Hematopoietic multipotent progenitor cell treated with erythropoietin and hydrocortisone succinate and interleukin-3 and kit ligand, for 15 days (in vitro differentiated cells): Measurements from ENCODE around the gene TMEM218.

Source experiments
- DNase-seq: peaks from one replicate; pipeline ENCODE4 v3.0.0-alpha.2; 2015; ENCODE audit warnings: low spot score

TMEM218 gene

DNA sequence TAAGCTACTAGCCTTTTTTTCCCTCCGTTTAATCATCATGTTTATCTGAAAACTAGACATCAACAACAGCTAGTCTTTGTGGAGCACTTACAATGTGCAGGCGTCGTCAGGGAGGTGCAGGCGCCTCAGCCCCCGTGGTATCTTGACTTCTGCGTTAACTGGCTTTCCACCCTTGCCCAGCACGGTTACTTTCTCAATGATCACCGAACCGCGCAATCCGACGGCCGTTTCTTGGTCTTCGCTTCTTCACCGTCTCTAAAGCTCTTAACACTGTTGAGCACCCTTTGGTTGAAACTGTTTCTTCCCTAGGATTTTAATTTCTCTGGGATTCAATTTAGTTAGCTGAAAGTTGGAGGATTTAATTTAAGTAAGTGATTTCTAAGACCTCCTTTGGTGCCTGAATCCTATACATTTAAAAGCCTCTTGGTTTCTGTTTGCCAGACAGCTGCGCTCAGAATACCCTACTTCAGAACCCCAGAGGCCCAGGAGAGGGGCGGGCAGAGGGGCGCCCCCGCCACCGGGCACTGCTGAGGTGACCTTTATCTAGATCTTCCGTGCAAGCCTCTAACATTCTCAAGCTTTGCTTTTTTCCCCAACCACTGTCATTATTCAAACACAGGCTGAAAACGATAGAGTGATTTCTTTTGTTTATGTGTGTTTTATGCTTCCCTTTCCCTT, 18.0 kb upstream of the TMEM218 start:
- no peak for DNase-seq

DNA sequence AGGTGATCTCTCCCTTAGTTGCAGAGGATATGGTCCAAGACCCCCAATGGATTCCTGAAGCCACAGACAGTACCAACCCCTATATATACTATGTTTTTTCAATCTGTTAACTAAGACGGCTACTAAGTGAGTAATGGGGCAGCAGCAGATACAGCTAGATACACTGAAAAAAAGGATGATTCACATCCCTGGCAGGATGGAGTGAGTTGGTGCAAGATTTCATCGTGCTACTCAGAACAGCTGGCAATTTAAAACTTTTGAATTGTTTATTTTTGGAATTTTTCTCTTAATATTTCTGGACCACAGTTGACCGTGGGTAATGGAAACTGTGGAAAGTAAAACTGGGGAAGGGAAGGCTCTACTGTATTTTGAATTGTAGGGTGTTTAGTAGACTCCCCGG, 17.0 kb upstream of the TMEM218 start:
- DNase-seq, result no peak

DNA sequence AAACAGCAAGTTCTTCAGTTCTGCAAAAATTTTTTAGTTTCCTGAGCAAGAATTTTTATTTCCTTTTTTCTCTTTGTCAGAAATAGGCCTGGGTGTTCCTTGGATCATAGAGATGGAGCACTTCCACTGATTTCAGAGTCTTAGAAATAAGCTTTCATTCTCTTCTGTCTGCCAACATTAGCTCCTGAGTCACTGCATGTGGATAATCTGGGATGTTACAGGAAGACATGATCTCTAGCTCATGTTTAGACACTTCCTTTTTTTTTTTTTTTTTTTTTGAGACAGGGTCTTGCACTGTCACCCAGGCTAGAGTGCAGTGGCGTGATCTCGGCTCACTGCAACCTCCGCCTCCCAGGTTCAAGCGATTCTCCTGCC, 13.2 kb upstream of the TMEM218 start:
- DNase-seq, result no peak

DNA sequence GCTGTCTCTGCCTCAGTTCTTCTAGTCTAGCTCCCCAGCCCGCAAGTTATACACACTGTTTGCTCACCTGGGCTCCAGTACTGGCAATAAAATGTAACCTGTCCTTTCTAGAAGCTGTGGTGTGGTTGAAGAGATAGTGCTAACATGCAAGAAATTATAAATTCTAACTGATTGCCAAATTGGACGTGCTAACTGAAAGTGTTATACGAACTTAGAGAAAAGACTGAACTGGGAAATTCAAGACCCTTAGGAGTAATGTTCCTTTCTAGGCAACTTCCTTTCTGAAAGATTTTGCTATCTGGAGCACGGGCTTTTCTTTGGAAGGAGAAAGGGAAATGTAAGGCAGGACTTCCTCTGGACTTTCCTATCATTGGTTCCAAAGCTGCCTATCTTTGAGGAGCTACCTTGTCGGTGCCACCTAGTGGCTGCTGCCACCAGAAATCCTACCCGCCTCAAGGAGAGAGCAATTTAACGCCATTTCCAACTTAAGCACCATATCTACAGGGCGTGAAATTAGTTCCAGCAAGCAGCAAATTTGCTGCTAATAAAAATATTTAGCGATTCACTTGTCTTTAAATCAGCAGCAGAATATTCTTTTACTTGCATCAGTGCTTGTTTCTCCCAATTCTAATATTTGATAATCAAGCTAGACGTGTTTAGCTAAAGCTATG, 12.7 kb upstream of the TMEM218 start:
- peak; percentile 28 for DNase-seq

DNA sequence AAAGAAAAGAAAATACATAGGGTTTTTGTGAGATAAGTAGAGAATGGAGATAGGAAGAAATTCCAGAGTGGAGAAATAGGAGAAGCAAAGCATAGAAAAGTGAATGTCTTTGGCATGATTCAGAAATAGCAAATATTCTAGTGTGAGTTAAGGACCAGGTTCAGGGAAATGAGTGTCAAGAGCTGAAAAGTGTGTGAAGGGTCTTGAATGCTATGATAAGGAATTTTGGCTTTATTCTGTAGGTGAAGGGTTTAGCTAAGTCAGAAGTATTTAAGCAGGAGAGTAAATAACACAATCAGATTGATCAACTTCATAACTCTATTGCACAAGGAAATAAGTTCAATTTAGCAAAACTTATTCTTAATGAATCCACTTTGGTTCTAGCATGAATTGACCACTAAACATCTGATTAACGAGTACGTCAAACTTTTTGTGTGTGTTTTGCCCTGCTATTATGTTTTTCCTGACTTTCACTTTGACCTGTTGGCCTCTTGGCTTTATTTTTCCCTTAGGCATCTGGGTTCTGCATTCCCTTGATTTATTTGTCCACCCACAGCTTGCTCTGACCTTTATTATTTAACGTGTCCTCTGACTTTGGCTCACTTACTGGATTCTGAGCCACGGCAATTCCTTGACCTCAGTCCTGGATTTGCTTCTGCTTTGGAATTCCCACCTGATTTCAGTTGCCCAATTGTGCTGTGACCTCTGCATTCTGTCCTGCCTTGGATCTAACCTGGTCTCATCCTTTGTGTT, 11.9 kb upstream of the TMEM218 start:
- no peak for DNase-seq

DNA sequence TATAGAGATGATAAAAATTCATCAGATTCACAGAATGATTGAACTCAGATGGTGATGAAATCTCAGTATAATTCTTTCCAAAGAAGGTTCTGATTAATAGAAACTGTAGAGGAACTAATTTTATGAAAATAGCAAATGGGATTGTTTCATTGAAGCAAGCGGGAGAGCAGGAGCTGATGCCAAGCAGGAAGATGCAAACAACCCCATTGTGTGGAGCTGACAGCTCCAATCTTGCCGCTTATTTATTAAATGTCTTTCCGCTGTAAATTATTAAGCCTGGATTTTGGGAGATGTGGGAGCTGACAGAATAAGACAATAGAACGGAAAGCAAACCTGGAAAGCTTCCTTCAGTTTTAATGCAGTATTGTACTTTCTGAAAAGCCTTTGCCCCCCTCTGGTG, 6.0 kb upstream of the TMEM218 start:
- no peak for DNase-seq

DNA sequence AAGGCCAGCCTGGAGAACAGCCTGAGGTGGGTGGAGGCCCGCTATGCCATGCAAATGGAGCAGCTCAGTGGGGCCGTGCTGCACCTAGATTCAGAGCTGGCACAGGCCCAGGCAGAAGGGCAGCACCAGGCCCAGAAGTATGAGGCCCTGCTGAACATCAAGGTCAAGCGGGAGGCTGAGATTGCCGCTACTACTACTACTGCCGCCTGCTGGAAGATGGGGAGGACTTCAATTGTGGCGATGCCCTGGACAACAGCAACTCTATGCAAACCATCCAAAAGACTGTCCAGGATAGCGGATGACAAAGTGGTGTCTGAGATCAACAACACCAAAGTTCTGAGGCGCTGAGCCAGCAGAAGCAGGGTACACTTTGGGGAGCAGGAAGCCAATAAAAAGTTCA, 3.1 kb upstream of the TMEM218 start:
- no peak for DNase-seq

DNA sequence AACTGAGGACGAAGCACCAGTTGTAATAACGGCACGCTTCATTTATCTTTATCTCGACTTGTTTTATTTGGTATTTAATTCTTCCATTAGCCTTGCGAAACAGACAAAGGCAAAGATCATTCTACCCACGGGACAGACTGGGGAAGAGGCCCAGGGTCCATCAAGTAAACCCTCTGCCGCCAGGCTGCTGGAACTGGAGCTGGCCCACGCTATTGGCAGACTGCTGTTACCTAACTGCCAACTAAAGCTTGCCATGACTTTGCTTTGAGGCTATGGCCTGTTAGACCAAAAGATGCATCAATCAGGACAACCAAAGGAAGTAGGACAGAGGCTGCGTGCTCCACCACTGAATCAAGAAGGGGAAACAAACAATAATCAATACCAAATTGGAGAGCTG, 780 bp upstream of the TMEM218 start:
- no peak for DNase-seq

DNA sequence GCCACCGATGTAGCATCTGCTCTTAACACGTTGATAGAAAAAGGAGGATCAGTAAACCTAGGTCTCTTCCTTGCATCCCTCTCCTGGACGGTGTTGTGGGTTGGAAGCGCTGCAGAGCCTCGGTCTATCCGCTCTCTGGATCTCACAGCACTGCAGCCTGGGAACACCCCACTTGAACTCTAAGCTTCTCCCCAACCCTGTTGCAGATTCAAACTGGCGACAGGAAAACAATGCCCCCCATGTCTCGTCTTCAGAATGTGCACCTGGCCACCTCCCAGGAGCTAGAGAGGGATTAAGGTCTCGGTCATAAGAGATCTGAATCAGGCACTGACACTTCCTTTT, 454 bp downstream of the TMEM218 start:
- DNase-seq, result peak; percentile 18

DNA sequence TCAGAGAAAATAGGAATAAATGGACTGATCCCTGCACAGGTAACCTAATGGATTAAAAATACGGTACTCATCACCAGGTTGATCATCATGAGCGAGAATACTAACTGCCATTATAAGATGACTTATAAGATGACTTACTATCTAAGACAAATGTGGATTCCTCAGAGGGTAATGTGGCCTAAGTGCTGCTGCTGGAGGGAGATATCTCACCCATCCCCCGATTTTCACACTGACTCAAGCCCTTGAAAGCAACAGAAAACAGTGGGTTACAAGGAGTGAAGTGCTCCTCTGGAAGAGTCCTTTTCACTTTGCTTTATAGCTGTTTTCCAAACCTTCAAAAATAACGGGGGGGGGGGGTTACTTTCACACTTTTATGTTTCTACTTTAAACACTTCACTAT, 920 bp downstream of the TMEM218 start:
- peak; percentile 14 for DNase-seq

DNA sequence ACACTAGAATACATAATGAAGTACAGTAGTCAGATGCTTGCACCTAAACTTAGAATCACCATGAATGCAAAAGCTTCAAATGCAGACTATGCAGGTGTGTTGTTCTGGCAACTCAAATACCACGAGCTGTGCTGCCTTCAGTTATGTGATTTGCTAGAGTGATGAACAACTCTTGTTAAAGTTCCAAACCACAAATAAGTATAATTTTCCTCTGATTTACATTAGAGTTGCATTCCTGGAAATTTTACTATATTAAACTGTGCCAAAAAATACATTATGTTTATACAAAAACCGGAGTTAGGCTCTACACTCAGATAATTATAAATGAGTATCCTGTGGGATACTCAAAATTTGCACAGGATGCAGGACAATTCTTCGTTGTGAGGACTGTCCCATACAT, 3.0 kb downstream of the TMEM218 start:
- DNase-seq, result no peak

DNA sequence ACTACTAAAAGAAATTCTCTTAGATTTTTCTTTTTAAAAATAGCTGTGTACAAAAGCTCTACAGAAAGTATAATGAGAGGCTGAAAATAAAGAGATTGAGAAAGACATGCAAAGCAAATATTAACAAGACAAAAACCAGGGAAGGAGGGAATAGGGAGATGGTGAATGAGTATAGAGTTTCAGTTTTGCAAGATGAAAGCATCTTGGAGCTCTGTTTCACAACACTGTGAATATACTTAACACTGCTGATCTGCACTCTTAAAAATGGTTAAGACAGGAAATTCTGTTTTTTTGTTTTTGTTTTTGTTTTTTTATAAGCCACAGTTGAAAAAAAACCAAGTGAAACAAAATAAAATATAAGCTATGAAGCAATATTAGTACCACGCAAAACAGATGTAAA, 5.5 kb downstream of the TMEM218 start:
- no peak for DNase-seq

DNA sequence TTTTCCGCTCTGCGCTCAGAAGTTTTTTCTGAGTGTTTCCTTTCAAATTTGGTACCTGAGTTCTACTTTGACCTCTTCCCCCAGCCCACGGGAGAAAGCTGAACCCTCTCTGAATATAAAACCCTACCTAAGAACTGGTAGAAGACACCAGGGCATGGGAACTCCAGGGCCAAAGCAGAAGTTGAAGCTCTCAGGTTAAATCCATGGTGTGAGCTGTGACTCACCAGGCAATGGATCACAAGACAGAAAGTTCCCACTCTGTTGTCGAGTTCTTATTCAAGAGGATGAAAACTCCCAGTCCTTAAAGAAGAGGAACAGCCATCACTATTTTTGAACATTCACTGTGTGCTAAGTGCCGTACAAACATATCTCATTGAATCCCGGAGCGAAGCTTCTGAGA, 8.9 kb downstream of the TMEM218 start:
- DNase-seq, result no peak

DNA sequence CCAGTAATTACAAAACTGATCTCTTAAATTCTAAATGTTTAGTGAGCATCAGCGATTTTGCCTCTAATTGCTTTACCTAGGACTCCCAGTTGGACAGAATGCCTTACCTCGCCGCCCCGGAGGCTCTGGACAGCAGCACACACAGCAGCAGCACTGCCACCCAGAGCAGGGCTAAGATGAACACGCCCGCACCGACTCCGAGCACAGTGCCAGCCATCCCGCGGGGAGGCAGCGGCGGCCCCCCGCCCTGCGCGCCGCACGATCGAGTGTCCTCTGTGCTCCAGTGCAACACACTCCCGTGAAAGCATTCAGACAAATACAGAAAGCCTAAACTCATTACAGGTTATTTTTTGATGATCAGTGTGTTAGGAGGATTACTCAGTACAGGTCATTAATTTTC, 9.4 kb downstream of the TMEM218 start:
- DNase-seq, result no peak

DNA sequence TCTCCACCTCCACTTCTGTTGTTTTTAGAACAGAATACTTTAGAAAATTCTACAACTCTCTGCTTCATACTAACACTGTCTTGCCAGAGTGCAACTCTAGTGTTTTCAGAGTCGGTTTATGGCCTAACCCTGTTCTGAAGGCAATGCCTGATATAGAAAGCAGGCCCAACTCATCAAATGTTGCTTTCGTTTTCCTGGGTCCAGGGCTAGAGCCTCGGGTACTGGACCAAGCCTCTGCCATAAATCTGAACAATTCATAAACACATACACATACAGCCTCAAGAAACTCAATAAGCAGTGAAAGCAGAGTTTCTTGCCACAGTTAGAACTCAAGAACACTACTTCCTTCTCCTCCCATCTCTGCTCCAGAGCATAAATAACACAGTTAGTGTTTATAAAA, 9.8 kb downstream of the TMEM218 start:
- no peak for DNase-seq

DNA sequence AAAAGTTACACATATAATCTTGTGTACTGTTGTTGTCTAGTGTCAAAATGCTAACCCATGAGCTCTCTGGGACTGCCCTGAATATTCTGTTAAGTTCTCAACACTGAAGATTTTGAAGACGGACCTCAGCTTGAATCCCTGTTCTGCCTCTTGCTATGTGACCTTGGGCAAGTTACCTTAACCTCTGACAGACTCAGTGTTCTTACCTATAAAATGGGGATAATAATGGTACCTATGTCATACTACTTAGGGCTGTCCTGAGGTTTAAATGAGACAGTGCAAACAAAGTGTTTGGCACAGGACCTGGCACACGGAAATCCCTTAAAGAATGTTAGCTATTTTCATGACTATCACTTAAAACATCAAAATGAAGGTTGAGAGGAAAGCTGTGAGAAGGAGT, 11.3 kb downstream of the TMEM218 start:
- DNase-seq, result no peak

DNA sequence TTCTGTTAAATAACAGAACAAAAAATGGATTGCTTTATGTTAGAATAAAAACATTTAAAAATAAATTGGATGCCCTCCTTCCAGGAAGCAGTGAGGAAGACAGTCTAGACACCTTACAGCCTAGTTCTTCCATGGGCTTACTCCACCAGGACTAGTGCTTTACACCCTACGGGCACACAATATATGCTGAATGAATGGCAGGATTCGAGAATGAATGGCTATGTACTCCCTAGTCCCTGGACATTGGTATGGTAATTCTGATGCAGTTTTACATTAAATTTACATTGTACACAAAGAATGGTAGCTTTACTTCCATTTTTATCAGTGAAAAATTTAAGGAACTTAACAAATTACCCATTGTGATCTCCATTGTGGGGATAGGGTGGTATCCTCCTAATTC, 16.7 kb downstream of the TMEM218 start:
- no peak for DNase-seq

DNA sequence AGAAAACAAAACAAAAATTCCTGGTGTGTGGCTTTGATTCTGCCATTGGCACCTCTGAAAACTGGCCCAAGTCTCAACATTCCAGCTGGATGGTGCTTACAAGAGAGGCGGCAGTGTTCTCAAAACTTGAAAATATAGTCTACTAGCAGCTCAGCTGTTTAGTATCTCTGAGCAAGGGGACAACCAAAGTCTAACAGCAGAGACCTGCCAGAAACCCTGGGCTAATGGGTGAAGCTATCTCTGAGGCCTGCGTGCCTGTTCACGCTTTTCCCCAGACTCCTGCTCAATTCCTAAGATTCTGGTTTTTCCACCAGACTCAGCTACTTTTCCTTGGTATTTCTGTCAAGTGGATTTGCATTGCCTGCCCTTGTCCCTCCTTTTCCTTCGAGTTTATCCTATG, 17.9 kb downstream of the TMEM218 start:
- DNase-seq, result no peak

DNA sequence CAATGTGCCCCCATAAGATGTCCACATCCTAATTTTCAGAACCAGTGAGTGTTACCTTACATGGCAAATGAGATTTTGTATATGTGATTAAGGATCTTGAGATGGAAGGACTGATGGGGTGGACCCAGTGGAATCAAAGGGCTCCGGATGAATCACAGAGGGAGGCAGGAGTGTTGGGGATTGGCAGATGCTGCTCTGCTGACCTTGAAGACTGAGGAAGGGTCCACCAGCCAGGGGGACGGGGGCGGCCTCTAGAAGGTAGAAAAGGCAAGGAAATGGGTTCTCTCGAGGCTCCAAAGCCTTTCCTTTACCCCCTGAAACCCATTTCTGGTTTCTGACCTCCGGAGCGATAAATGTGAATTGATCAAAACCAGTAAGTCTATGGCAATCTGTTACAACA, 18.8 kb downstream of the TMEM218 start:
- no peak for DNase-seq

DNA sequence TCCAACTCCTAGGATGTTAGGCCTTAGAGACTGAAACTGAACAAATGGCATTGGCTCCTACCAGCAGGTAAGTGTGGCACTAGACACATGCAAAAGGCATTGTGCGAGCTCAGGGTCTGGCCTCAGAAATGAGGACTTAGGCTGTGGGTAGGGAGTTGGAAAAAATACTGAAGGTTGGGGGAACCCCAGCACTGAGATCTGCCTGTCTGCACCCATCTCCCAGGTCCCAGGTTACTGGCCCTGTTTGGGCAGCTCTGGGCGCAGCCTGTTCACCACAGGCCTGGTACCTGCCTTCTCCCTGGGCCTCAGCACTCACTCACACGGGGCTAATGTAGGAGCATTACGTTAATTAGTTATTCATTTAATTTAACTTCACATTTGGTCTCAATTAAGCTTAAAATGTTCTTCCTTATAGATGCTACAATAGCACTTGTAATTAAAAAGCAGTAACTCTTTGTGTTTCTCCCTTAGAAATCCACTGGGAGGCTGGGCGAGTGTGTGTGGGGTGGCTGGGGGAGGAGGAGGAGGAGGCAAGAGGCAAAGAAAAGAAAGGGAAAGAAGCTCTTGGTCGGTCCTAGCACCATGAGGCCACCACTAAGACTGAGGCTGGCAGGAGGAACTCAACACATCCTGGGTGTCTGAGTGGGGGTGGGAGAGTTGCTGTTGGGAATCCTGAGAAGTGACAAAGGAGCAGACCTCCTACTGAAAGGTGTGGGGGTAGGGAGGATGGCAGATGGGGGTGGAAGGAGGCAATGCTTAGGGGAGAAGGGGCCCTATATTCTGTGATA, 19.4 kb downstream of the TMEM218 start:
- DNase-seq, result no peak

DNA sequence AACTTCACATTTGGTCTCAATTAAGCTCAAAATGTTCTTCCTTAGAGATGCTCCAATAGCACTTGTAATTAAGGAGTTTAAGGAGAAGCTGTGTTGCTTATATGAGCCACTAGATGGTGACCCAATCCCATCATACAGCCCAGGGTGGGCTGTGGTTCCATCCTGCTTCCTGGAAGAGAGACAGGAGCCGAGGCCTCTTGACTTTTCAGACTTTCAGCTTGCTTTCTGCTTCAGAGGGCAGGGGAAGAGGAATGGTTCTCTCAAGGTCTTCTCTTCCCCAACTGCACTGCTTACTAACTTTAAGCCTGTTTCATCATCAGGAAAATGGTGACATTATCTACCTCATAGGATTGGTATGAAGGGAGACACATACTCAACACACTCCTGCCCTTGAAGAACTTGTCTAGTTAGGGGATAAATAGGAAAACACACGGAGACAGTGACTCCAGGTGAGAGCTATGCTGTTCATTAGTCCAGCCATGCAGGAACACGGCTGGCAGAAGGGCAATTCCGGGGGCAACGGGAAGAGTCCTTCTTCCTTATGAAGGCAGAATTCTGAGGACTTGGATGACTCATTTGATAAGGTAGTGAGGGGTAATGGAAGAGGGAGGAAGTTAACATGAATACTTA, 20.1 kb downstream of the TMEM218 start:
- peak; percentile 10 for DNase-seq

DNA sequence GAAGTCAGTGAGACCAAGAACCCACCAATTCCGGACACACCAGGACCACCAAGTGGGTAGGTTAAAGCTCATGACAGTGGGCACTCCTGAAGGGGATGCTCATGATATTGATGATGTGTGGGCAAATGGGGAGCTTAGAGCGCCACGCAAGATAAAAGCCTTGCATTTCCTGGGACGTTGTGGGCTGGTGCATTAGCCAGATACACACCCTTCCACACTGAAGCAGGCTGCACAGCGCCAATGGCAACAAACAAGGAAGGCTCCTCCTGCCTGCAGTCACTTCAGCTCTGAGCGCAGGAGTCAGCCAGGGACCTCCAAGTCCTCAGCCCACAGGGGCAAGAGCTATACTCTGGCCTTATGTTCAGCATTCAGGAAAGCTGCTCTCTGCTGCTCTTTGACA, 20.6 kb downstream of the TMEM218 start:
- DNase-seq, result no peak
